ENCODE measurements around the gene C1QL4. TPM values are rescaled to one million over a fixed set of nuclear protein-coding genes. Genes with fewer than 3 reads are reported as not detected.

Gene C1QL4
- total RNA-seq, 1 experiment from 2014 or later = not detected

GRCh38 chr12:49296836-49297694, 39.9 kb downstream of the C1QL4 start:
- intact Hi-C loops (cut with micrococcal nuclease) = no loop called here
- DNase-seq (ENCODE audit: unreplicated experiment) = peak; percentile 73
- peak overlapping the region; percentile 67 for H3K4me3 Mint-ChIP-seq (ENCODE audit: unreplicated experiment)
- ChIA-PET POLR2A (interaction anchor here (1.2 kb wide), 1 partner anchor 33 kb away, joined by 4 read pairs; the partner anchor contains the start of gene TUBA1C), CTCF (interaction anchor here (0.5 to 16.4 kb wide), 20 partner anchors 9 to 1637 kb away, joined by 3 to 251 read pairs (median 5); partner anchors contain the start of genes C1QL4, DNAJC22 and TROAP)
- TF ChIP-seq, protein P1, sequence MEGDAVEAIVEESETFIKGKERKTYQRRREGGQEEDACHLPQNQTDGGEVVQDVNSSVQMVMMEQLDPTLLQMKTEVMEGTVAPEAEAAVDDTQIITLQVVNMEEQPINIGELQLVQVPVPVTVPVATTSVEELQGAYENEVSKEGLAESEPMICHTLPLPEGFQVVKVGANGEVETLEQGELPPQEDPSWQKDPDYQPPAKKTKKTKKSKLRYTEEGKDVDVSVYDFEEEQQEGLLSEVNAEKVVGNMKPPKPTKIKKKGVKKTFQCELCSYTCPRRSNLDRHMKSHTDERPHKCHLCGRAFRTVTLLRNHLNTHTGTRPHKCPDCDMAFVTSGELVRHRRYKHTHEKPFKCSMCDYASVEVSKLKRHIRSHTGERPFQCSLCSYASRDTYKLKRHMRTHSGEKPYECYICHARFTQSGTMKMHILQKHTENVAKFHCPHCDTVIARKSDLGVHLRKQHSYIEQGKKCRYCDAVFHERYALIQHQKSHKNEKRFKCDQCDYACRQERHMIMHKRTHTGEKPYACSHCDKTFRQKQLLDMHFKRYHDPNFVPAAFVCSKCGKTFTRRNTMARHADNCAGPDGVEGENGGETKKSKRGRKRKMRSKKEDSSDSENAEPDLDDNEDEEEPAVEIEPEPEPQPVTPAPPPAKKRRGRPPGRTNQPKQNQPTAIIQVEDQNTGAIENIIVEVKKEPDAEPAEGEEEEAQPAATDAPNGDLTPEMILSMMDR (IDR thresholded peaks at IDR 0.05; ENCODE audit: unreplicated experiment) = no peak
- no TSS peak for BruUV-seq (replicated peaks)
- H3K4me1 Mint-ChIP-seq (ENCODE audit: insufficient read depth, unreplicated experiment) = peaks cover 6% of the 10 kb centered on the region
- H3K27ac Mint-ChIP-seq (ENCODE audit: low read depth, unreplicated experiment) = no peak overlapping the region
- no peaks in the 10 kb centered on the region for H3K9me3 Mint-ChIP-seq (ENCODE audit: unreplicated experiment)
- H3K27me3 Mint-ChIP-seq (ENCODE audit: insufficient read depth, unreplicated experiment) = peaks cover 11% of the 10 kb centered on the region
- H3K36me3 Mint-ChIP-seq (ENCODE audit: insufficient read depth, unreplicated experiment) = no peaks in the 10 kb centered on the region

GRCh38 chr12:49296034-49296835, 40.8 kb downstream of the C1QL4 start:
- H3K27me3 Mint-ChIP-seq (ENCODE audit: insufficient read depth, unreplicated experiment) = peaks cover 11% of the 10 kb centered on the region
- no peaks in the 10 kb centered on the region for H3K9me3 Mint-ChIP-seq (ENCODE audit: unreplicated experiment)

DNA sequence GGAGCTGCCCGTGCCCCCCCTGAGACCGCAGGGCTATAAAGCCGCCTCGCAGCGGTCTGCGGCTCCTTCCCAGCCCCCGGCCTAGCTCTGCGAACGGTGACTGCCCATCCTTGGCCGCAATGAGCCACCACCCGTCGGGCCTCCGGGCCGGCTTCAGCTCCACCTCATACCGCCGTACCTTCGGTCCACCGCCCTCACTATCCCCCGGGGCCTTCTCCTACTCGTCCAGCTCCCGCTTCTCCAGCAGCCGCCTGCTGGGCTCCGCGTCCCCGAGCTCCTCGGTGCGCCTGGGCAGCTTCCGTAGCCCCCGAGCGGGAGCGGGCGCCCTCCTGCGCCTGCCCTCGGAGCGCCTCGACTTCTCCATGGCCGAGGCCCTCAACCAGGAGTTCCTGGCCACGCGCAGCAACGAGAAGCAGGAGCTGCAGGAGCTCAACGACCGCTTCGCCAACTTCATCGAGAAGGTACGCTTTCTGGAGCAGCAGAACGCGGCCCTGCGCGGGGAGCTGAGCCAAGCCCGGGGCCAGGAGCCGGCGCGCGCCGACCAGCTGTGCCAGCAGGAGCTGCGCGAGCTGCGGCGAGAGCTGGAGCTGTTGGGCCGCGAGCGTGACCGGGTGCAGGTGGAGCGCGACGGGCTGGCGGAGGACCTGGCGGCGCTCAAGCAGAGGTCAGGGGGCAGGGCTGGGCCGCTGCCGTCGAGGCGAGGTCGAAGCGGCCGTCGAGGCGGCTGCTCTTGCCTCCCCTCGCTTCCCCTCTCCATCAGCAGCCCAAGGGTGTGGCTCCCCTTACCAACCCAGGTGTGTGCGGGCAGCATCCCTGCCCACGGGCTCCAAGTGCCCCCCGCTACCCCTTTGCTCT, 41.7 kb downstream of the C1QL4 start, which contains the start of gene PRPH:
Gene PRPH (plus strand): TSS at position 66 of the 855 bp plus-strand sequence. CDS start 54 bp downstream, at position 120.
- H3K27ac Mint-ChIP-seq (ENCODE audit: low read depth, unreplicated experiment) = no peak within 1 kb of the TSS
- BruUV-seq (replicated peaks) = no TSS peak
- ChIA-PET CTCF (interaction anchor here (0.5 to 16.4 kb wide), 12 partner anchors 11 to 572 kb away, joined by 3 to 251 read pairs (median 5); partner anchors contain the start of genes C1QL4, DNAJC22, KCNH3 and TROAP), POLR2A (no interaction called here)
- no peaks in the 10 kb centered on the region for H3K36me3 Mint-ChIP-seq (ENCODE audit: insufficient read depth, unreplicated experiment)
- H3K9me3 Mint-ChIP-seq (ENCODE audit: unreplicated experiment) = no peaks in the 10 kb centered on the region
- intact Hi-C loops (cut with micrococcal nuclease) = no loop called here
- no peak within 1 kb of the TSS for H3K4me3 Mint-ChIP-seq (ENCODE audit: unreplicated experiment)
- H3K27me3 Mint-ChIP-seq (ENCODE audit: insufficient read depth, unreplicated experiment) = peaks cover 11% of the 10 kb centered on the region
- peaks cover 6% of the 10 kb centered on the region for H3K4me1 Mint-ChIP-seq (ENCODE audit: insufficient read depth, unreplicated experiment)
- DNase-seq (ENCODE audit: unreplicated experiment) = no peak
- TF ChIP-seq, protein P1 (IDR thresholded peaks at IDR 0.05; ENCODE audit: unreplicated experiment) = no peak

More at GRCh38 chr12:49296034-49296835, 40.8 kb downstream of the C1QL4 start:
- no peak overlapping the region for H3K27ac Mint-ChIP-seq (ENCODE audit: low read depth, unreplicated experiment)
- POLR2A ChIA-PET = no interaction called here
- peak overlapping the region; percentile 67 for H3K4me3 Mint-ChIP-seq (ENCODE audit: unreplicated experiment)
- TF ChIP-seq, protein P1 (IDR thresholded peaks at IDR 0.05; ENCODE audit: unreplicated experiment) = peak; percentile 92
- CTCF ChIA-PET = interaction anchor here (0.7 to 16.4 kb wide), 20 partner anchors 8 to 1638 kb away, joined by 3 to 251 read pairs (median 5); partner anchors contain the start of genes C1QL4, DNAJC22, KCNH3 and TROAP
- intact Hi-C loops (cut with micrococcal nuclease) = no loop called here
- H3K36me3 Mint-ChIP-seq (ENCODE audit: insufficient read depth, unreplicated experiment) = no peaks in the 10 kb centered on the region
- TSS peak; percentile 60 for BruUV-seq (replicated peaks)
- peak; percentile 45 for DNase-seq (ENCODE audit: unreplicated experiment)
- H3K4me1 Mint-ChIP-seq (ENCODE audit: insufficient read depth, unreplicated experiment) = peaks cover 6% of the 10 kb centered on the region

Data from MCF 10A (cell line).